ENCODE results near the gene IQSEC3.
"Not testable (repeated sequence)": the region's sequence is repeated elsewhere in the genome, so short reads cannot be mapped to it uniquely, and the experiment has no call there.

DNA sequence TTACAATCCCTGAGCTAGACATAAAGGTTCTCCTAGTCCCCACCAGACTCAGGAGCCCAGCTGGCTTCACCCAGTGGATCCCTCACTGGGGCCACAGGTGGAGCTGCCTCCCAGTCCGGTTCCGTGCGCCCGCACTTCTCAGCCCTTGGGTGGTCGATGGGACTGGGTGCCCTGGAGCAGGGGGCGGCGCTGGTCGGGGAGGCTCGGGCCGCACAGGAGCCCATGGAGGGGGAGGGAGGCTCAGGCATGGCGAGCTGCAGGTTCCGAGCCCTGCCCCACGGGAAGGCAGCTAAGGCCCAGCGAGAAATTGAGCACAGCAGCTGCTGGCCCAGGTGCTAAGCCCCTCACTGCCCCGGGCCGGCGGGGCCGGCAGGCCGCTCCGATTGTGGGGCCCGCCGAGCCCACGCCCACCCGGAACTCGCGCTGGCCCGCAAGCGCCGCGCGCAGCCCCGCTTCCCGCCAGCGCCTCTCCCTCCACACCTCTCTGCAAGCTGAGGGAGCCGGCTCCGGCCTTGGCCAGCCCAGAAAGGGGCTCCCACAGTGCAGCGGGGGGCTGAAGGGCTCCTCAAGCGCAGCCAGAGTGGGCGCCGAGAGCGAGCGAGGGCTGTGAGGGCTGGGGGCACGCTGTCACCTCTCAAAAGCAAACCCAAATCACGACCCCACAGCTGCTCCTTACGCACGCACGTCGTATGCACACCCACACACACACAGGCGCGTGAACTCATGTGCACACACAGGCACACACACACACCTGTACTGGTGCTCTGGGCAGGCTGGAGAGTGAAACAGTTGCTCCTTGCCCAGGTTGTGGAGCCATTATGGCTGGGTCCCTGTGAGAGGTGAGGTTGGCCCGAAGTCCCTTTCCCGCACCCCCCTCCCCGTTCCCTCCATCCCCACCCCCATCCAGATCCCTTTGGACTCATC, 121.7 kb downstream of the IQSEC3 start:
- TF ChIP-seq, protein P1, sequence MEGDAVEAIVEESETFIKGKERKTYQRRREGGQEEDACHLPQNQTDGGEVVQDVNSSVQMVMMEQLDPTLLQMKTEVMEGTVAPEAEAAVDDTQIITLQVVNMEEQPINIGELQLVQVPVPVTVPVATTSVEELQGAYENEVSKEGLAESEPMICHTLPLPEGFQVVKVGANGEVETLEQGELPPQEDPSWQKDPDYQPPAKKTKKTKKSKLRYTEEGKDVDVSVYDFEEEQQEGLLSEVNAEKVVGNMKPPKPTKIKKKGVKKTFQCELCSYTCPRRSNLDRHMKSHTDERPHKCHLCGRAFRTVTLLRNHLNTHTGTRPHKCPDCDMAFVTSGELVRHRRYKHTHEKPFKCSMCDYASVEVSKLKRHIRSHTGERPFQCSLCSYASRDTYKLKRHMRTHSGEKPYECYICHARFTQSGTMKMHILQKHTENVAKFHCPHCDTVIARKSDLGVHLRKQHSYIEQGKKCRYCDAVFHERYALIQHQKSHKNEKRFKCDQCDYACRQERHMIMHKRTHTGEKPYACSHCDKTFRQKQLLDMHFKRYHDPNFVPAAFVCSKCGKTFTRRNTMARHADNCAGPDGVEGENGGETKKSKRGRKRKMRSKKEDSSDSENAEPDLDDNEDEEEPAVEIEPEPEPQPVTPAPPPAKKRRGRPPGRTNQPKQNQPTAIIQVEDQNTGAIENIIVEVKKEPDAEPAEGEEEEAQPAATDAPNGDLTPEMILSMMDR (IDR thresholded peaks at IDR 0.05; ENCODE audit: low read length) = not testable (repeated sequence)
- TF ChIP-seq EZH2phosphoT487 (IDR thresholded peaks at IDR 0.05; ENCODE audit: low read length); EZH2 (optimal IDR thresholded peaks at IDR 0.05; ENCODE audit: low read depth, low read length): not testable (repeated sequence)
